ENCODE measurements around the gene PIGW. TPM values are rescaled to one million over a fixed set of nuclear protein-coding genes. Genes with fewer than 3 reads are reported as not detected.

Gene PIGW
- total RNA-seq, 1 experiment from 2014 or later, result 23.4 TPM

GRCh38 chr17:36524428-36524876 lies 10.3 kb upstream of the PIGW start:
- DNase-seq, result no peak
- no peak overlapping the region for H3K4me3 ChIP-seq
- H3K27ac ChIP-seq, result no peak overlapping the region
- no peaks in the 10 kb centered on the region for H3K27me3 ChIP-seq
- H3K4me1 ChIP-seq, result peaks cover 17% of the 10 kb centered on the region
- peaks cover 77% of the 10 kb centered on the region for H3K36me3 ChIP-seq
- no peaks in the 10 kb centered on the region for H3K9me3 ChIP-seq (replicated peaks)

DNA sequence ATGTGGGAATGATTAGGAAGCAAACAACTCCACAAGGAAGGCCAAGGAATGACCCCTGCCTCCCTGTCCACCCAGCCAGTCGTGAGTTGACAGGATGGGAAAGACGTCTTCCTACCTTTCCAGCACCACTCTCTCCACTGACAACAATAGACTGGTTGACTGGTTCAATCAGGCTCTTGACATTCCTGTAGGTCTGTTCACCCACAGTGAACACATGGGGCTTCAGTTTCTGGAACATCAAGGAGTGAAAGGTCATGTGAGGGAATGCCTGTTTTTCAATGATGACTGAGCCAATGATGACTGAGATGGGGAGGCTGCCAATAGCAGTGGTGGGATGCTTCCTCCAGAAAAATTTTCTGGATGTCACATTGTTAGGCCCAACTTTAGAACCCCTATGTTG lies 9.7 kb upstream of the PIGW start:
- no peak overlapping the region for H3K4me3 ChIP-seq
- no peak for DNase-seq
- peaks cover 17% of the 10 kb centered on the region for H3K4me1 ChIP-seq
- H3K27ac ChIP-seq, result no peak overlapping the region
- H3K9me3 ChIP-seq (replicated peaks), result no peaks in the 10 kb centered on the region
- H3K27me3 ChIP-seq, result no peaks in the 10 kb centered on the region
- peaks cover 76% of the 10 kb centered on the region for H3K36me3 ChIP-seq

- Histone ChIP-seq H3K4me1 (peaks cover 17% of the 10 kb centered on the region), H3K9me3 (replicated peaks) (no peaks in the 10 kb centered on the region), H3K36me3 (peaks cover 72% of the 10 kb centered on the region), H3K27me3 (no peaks in the 10 kb centered on the region), H3K27ac (no peak overlapping the region), H3K4me3 (no peak overlapping the region)
- DNase-seq, result no peak
Measured at GRCh38 chr17:36525888-36526287, 8.9 kb upstream of the PIGW start.

GRCh38 chr17:36527621-36528250 lies 7.1 kb upstream of the PIGW start:
- DNase-seq, result peak in 1 of 2 experiments; percentile 26
- Histone ChIP-seq H3K27ac (peak overlapping the region; percentile 63), H3K9me3 (replicated peaks) (no peaks in the 10 kb centered on the region), H3K36me3 (peaks cover 72% of the 10 kb centered on the region), H3K4me3 (no peak overlapping the region), H3K4me1 (peaks cover 17% of the 10 kb centered on the region), H3K27me3 (no peaks in the 10 kb centered on the region)

DNA sequence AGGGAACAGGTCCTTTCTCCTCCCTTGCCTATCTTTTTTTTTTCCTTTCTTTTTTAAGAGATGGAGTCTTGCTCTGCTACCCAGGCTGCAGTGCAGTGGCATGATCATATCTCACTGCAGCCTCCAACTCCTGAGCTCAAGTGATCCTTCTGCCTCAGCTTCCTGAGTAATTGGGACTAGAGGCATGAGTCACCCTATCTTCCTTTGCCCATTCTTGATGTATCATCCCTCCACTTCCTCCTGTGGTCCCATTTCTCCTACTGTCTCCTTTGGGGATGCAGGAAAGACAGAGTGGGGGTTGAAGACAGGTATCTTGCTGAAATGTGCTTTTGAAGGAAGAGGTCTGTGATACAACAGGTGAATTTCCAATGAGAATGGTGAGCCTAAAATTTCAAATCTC lies 5.7 kb upstream of the PIGW start:
- Histone ChIP-seq H3K27me3 (no peaks in the 10 kb centered on the region), H3K36me3 (peaks cover 73% of the 10 kb centered on the region), H3K4me3 (no peak overlapping the region), H3K4me1 (peaks cover 17% of the 10 kb centered on the region), H3K9me3 (replicated peaks) (no peaks in the 10 kb centered on the region), H3K27ac (peak overlapping the region; percentile 63)
- peak in 1 of 2 experiments; percentile 46 for DNase-seq

DNA sequence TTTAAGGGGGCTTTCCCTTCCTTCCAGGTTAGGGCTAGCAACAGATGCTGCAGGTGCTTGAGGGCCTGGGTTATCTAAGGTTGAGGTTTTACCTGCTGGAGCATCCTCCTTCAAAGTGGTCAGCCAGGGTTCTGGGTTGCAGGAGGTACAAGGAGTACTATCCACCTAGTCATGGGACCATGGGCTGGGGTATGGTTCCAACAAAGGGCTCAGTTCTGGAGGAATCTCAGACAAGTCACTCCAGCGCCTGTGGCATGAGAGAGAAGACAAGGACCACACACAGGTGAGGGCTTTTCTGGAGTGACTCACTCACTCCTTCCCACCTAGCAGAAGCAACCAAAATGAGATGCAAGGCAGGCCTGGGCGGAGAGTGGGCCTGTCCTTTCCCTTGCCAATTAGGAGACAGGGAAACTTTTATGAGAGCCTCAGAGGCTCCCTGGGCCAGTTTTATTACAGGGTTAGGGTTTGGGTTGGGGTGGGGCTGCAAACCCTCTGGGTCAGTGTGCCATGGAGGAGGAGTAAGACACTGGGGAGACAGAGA lies 2.3 kb upstream of the PIGW start:
- DNase-seq, result no peak
- H3K36me3 ChIP-seq, result peaks cover 54% of the 10 kb centered on the region
- peaks cover 17% of the 10 kb centered on the region for H3K4me1 ChIP-seq

DNA sequence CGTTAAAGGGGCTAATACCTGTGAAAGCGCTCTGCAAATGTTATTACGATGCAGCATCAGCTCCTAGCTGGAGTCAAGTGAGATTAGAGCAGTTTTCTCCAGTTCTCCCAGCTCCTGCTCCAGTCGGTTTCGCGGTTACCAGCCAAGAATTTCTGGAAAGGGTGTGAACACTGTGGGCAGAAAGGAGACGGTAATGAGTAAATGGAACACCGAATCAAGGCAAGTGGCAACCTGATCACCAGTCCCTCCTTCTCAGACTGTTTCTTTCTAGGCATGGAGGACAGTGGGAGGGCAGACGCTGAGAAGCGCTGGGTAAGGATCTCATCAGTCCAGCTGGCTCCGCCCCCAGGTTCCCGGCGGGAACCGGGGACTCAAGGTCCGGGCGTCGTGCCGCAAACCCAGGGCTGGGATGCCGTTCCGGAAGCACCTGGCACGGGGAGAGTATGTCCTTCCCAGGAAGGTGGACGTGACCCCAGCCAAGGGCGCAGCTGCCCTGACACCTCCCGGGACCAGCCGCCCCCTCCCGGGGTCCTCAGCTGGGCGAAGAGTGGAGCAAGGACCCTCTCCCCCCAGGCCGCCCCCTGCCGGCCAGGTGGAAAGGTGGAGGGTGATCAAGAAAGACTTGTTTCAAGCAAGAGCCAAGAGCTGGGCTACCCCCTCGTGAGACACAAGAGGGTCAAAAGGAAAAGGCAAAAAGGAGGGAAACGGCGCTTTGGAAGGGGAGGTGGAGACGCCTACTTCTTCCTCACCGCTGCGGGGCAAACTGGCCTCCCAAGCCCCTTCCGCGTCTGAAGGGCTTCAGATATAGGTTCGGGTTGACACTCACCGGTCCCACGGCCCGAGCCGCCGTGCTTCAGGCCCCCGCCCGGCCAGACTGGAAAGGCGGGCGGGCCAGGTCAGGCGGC lies 600 bp upstream of the PIGW start:
- Histone ChIP-seq H3K4me1 (peaks cover 3% of the 10 kb centered on the region), H3K27ac (peak overlapping the region; percentile 99), H3K36me3 (peaks cover 58% of the 10 kb centered on the region), H3K4me3 (peak overlapping the region; percentile 95), H3K9me3 (replicated peaks) (no peaks in the 10 kb centered on the region), H3K27me3 (no peaks in the 10 kb centered on the region)
- peak; percentile 79 to 86 for DNase-seq

More for the DNA sequence above, 2.3 kb upstream of the PIGW start:
- no peak overlapping the region for H3K27ac ChIP-seq
- H3K9me3 ChIP-seq (replicated peaks), result no peaks in the 10 kb centered on the region
- no peak overlapping the region for H3K4me3 ChIP-seq
- H3K27me3 ChIP-seq, result no peaks in the 10 kb centered on the region

DNA sequence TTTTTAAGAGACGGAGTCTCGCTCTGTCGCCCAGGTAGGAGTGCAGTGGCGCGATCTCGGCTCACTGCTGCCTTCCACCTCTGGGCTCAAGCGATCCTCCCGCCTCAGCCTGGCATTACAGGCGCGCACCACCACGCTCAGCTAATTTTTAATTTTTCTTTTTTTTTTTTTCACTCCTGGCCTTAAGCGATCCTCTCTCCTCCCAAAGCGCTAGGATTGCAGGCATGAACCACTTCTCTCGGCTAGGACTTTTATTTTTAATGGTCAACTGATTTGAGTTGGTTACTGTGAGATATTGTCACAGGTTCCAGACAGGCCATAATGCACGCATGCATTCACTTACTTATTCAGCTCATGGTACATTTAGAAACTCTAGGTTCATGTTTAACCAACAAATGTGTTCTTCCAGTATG lies 888 bp downstream of the PIGW start:
- Histone ChIP-seq H3K27me3 (no peaks in the 10 kb centered on the region), H3K4me3 (peak overlapping the region; percentile 95), H3K36me3 (peaks cover 51% of the 10 kb centered on the region), H3K4me1 (no peaks in the 10 kb centered on the region), H3K27ac (peak overlapping the region; percentile 99), H3K9me3 (replicated peaks) (no peaks in the 10 kb centered on the region)
- DNase-seq, result no peak

DNA sequence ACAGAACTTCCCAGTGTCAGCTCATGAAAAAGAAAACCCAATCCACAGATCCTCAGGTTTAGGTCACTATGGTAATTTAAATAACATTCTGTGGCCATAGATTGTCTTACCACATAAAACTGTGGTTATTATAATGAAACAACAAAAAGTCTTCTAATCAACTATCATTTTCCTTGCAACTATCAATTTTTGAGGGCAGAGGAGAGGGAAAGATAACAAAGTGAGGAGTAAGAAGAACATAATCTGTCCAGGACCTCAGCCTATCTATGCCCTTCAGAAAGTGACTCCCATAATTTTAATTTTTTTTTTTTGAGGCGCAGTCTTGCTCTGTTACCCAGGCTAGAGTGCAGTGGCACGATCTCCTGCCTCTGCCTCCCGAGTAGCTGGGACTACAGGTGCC lies 5.9 kb downstream of the PIGW start:
- Histone ChIP-seq H3K27ac (no peak overlapping the region), H3K4me3 (no peak overlapping the region), H3K27me3 (no peaks in the 10 kb centered on the region), H3K4me1 (no peaks in the 10 kb centered on the region), H3K36me3 (peaks cover 25% of the 10 kb centered on the region), H3K9me3 (replicated peaks) (no peaks in the 10 kb centered on the region)
- DNase-seq, result no peak

GRCh38 chr17:36542755-36543154 lies 8.0 kb downstream of the PIGW start:
- no peak for DNase-seq
- H3K9me3 ChIP-seq (replicated peaks), result no peaks in the 10 kb centered on the region

GRCh38 chr17:36544044-36544306 lies 9.2 kb downstream of the PIGW start:
- Histone ChIP-seq H3K27ac (peak overlapping the region; percentile 94), H3K27me3 (no peaks in the 10 kb centered on the region), H3K4me3 (peak overlapping the region; percentile 96), H3K36me3 (peaks cover 15% of the 10 kb centered on the region), H3K4me1 (peaks cover 9% of the 10 kb centered on the region), H3K9me3 (replicated peaks) (no peaks in the 10 kb centered on the region)
- peak in 1 of 2 experiments; percentile 39 for DNase-seq

More at GRCh38 chr17:36542755-36543154, 8.0 kb downstream of the PIGW start:
- Histone ChIP-seq H3K4me3 (no peak overlapping the region), H3K27me3 (no peaks in the 10 kb centered on the region), H3K4me1 (peaks cover 5% of the 10 kb centered on the region), H3K27ac (no peak overlapping the region), H3K36me3 (peaks cover 20% of the 10 kb centered on the region)

GRCh38 chr17:36544307-36545076 lies 9.7 kb downstream of the PIGW start, which contains the start of gene GGNBP2:
TSS of gene GGNBP2 (plus strand) at chr17:36544919. CDS start at chr17:36545725, 806 bp downstream.
- peak within 1 kb of the TSS; percentile 94 for H3K27ac ChIP-seq
- peak within 1 kb of the TSS; percentile 96 for H3K4me3 ChIP-seq
- H3K4me1 ChIP-seq, result peaks cover 9% of the 10 kb centered on the region
- H3K27me3 ChIP-seq, result no peaks in the 10 kb centered on the region
- H3K9me3 ChIP-seq (replicated peaks), result no peaks in the 10 kb centered on the region
- H3K36me3 ChIP-seq, result peaks cover 19% of the 10 kb centered on the region
- peak; percentile 95 to 97 for DNase-seq

DNA sequence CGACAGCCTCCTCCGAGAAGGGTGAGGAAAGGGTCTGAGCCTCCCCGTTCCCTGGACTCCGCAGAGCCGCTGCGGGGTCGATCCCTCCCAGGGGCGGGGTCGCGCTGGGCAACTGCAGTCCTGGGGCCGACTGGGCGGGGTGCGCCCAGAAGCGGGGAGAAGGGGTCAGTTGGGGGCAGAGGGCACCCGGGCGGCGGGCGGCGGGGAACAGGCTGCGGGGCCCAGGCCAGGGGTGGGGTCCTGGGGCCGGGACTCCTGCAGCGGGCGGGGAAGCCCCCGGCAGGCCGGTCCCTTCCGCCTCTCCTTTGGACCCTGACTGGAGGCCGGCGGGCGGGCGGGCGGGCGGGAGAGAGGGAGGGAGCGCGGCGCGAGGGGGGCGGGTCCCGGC lies 10.3 kb downstream of the PIGW start:
- DNase-seq, result no peak
- no peaks in the 10 kb centered on the region for H3K9me3 ChIP-seq (replicated peaks)
- peaks cover 9% of the 10 kb centered on the region for H3K4me1 ChIP-seq
- H3K4me3 ChIP-seq, result peak overlapping the region; percentile 96
- H3K27ac ChIP-seq, result peak overlapping the region; percentile 94
- H3K36me3 ChIP-seq, result peaks cover 23% of the 10 kb centered on the region
- no peaks in the 10 kb centered on the region for H3K27me3 ChIP-seq
